GM12878 (cell line): Measurements from ENCODE around the gene P4HA2. TPM values are rescaled to one million over a fixed set of nuclear protein-coding genes. Genes with fewer than 3 reads are reported as not detected.

Experiments used
- ATAC-seq: fragments of 200-7000 bp; cut with Tn5 transposase; 3 replicates; pipeline ENCODE4 v1.9.1; 2020; ENCODE audit warnings: mild to moderate bottlenecking, moderate library complexity
- BruUV-seq: library from RNA; stranded (reverse); fragments of 400-500 nt; replicated peaks from 2 replicates; lab custom pipeline; 2021; lab: Mats Ljungman, UMichigan
- CTCF ChIA-PET: fragments of 300-600 bp; sonication (Branson Sonifier 250); formaldehyde crosslinking; extraction: SDS; loops from one replicate; lab custom pipeline; 2021; ENCODE audit warnings: inconsistent platforms; lab: Yijun Ruan, JAX
- POLR2A ChIA-PET: fragments of 350-600 bp; formaldehyde crosslinking; extraction: SDS; loops from one replicate; lab custom pipeline; 2021; ENCODE audit warnings: inconsistent platforms; lab: Charles Lee
- RAD21 ChIA-PET: fragments of 300-600 bp; sonication (Branson Sonifier 250); formaldehyde crosslinking; loops from one replicate; lab custom pipeline; 2023; ENCODE audit warnings: antibody characterized with exemption; ENCODE audit not compliant: unreplicated experiment; lab: Charles Lee
- SMC1A ChIA-PET: fragments of 300-600 bp; sonication (Branson Sonifier 250); formaldehyde crosslinking; loops from one replicate; lab custom pipeline; 2023; ENCODE audit not compliant: unreplicated experiment, uncharacterized antibody; lab: Charles Lee
- DNase-seq: peaks from one replicate; pipeline ENCODE4 v3.0.0-alpha.2; 2011; ENCODE audit warnings: low read depth, low spot score
- FAIRE-seq: peaks from 3 replicates; lab custom pipeline; 2011; peaks lifted over from hg19 to GRCh38; lab: Jason Lieb, UNC
- H2AFZ ChIP-seq: 2 replicates; pipeline ENCODE4 v1.6.0; 2011; ENCODE audit warnings: low read depth, low read length, control low read depth; ENCODE audit not compliant: control insufficient read depth
- H3K27ac ChIP-seq: 2 replicates; pipeline ENCODE4 v1.5.1; 2011; ENCODE audit warnings: control low read depth; ENCODE audit not compliant: control insufficient read depth, insufficient read depth
- H3K27me3 ChIP-seq, 2 experiments: replicated peaks in 1 of 2; 2 replicates each; pipeline versions ENCODE4 v1.6.0 to v1.6.1; 2011; ENCODE audit warnings: low read length in 1 of 2; ENCODE audit not compliant: control insufficient read depth in 2 of 2, insufficient read depth in 2 of 2
- H3K36me3 ChIP-seq, 2 experiments: 2 replicates each; pipeline ENCODE4 v1.5.1; 2011; ENCODE audit warnings: low read length in 1 of 2; ENCODE audit not compliant: control insufficient read depth in 2 of 2, insufficient read depth in 2 of 2
- H3K4me1 ChIP-seq: 2 replicates; pipeline ENCODE4 v1.6.1; 2011; ENCODE audit warnings: mild to moderate bottlenecking, low read length, moderate library complexity, mixed read lengths; ENCODE audit not compliant: control insufficient read depth, insufficient read depth
- H3K4me2 ChIP-seq: 2 replicates; pipeline ENCODE4 v1.6.0; 2011; ENCODE audit warnings: control low read depth; ENCODE audit not compliant: control insufficient read depth, insufficient read depth
- H3K4me3 ChIP-seq: fragments of 200-600 bp; sonication (generic); 2 replicates; pipeline ENCODE4 v1.5.1; 2016
- H3K79me2 ChIP-seq: 2 replicates; pipeline ENCODE4 v1.6.0; 2011; ENCODE audit warnings: low read length; ENCODE audit not compliant: control insufficient read depth, insufficient read depth
- H3K9ac ChIP-seq: 2 replicates; pipeline ENCODE4 v1.8.0; 2011; ENCODE audit warnings: low read length, control low read depth, mixed read lengths; ENCODE audit not compliant: control insufficient read depth, insufficient read depth
- H3K9me3 ChIP-seq: replicated peaks from 3 replicates; pipeline ENCODE4 v1.5.1; 2011; ENCODE audit warnings: mild to moderate bottlenecking, low read length; ENCODE audit not compliant: control insufficient read depth, insufficient read depth
- H4K20me1 ChIP-seq: 2 replicates; pipeline ENCODE4 v1.6.0; 2011; ENCODE audit not compliant: control insufficient read depth, insufficient read depth
- ASH2L ChIP-seq: fragments of 300-600, 200-600 bp; sonication (generic); IDR thresholded peaks from 2 replicates; pipeline ENCODE4 v1.6.1; 2017; ENCODE audit warnings: low read depth, mild to moderate bottlenecking, borderline replicate concordance
- BACH1 ChIP-seq: fragments of 450-650 bp; IDR thresholded peaks from 2 replicates; pipeline ENCODE4 v1.6.1; 2017; ENCODE audit warnings: mild to moderate bottlenecking, borderline replicate concordance
- BMI1 ChIP-seq: fragments of 450-650 bp; IDR thresholded peaks from 2 replicates; pipeline ENCODE4 v1.6.1; 2016; ENCODE audit warnings: mild to moderate bottlenecking, moderate library complexity, borderline replicate concordance
- CBX3 ChIP-seq: fragments of 200-600 bp; sonication (generic); IDR thresholded peaks from 2 replicates; pipeline ENCODE4 v1.6.1; 2016; ENCODE audit warnings: low read depth, borderline replicate concordance
- CHD4 ChIP-seq: fragments of 200-600 bp; sonication (generic); IDR thresholded peaks from 2 replicates; pipeline ENCODE4 v1.6.1; 2016; ENCODE audit warnings: mild to moderate bottlenecking
- IKZF2 ChIP-seq, 2 experiments: fragments of 450-650 bp; IDR thresholded peaks; 2 replicates each; pipeline ENCODE4 v1.6.1; 2017; ENCODE audit warnings: mild to moderate bottlenecking in 2 of 2, moderate library complexity in 2 of 2
- MEF2A ChIP-seq: IDR thresholded peaks from 2 replicates; pipeline ENCODE4 v1.6.1; 2011; ENCODE audit warnings: low read depth, mild to moderate bottlenecking, low read length, moderate library complexity; ENCODE audit not compliant: insufficient read depth
- MXI1 ChIP-seq: fragments of 150-350 bp; IDR thresholded peaks from 2 replicates; pipeline ENCODE4 v1.6.1; 2011; ENCODE audit warnings: low read depth, mild to moderate bottlenecking, inconsistent platforms, low read length, improper control_type of control experiment
- NR2F1 ChIP-seq: fragments of 450-650 bp; conservative IDR thresholded peaks from 2 replicates; pipeline ENCODE4 v1.6.1; 2017; ENCODE audit warnings: mild to moderate bottlenecking
- RB1 ChIP-seq: fragments of 450-650 bp; formaldehyde crosslinking; IDR thresholded peaks from 2 replicates; pipeline ENCODE4 v1.6.1; 2017; ENCODE audit warnings: mild to moderate bottlenecking, borderline replicate concordance
- RFX5 ChIP-seq: IDR thresholded peaks from 2 replicates; pipeline ENCODE4 v1.6.1; 2011; ENCODE audit warnings: low read depth, low read length, improper control_type of control experiment
- SIX5 ChIP-seq: IDR thresholded peaks from 2 replicates; pipeline ENCODE4 v1.6.1; 2011; ENCODE audit warnings: mild to moderate bottlenecking, low read depth, low read length, moderate library complexity; ENCODE audit not compliant: severe bottlenecking
- SKIL ChIP-seq: fragments of 450-650 bp; IDR thresholded peaks from 2 replicates; pipeline ENCODE4 v1.6.1; 2017; ENCODE audit warnings: mild to moderate bottlenecking, low read depth, inconsistent platforms; ENCODE audit not compliant: poor library complexity, severe bottlenecking
- SMAD5 ChIP-seq: IDR thresholded peaks from 2 replicates; pipeline ENCODE4 v1.6.1; 2016; ENCODE audit warnings: antibody characterized with exemption, low read depth
- SMC3 ChIP-seq: IDR thresholded peaks from 2 replicates; pipeline ENCODE4 v1.6.1; 2011; ENCODE audit warnings: low read length, improper control_type of control experiment, borderline replicate concordance
- WRNIP1 ChIP-seq: IDR thresholded peaks from 2 replicates; pipeline ENCODE4 v1.6.1; 2011; ENCODE audit warnings: low read depth, low read length, improper control_type of control experiment, borderline replicate concordance
- YY1 ChIP-seq: IDR thresholded peaks from 2 replicates; pipeline ENCODE4 v1.6.1; 2011; ENCODE audit warnings: low read depth, mild to moderate bottlenecking, low read length
- ZZZ3 ChIP-seq: IDR thresholded peaks from 2 replicates; pipeline ENCODE4 v1.6.1; 2011; ENCODE audit warnings: low read depth; ENCODE audit not compliant: control insufficient read depth, insufficient read length
- WGBS: methylation state at CpG from one replicate; pipeline ENCODE4 v1.1.6; 2016; ENCODE audit warnings: low lambda C conversion rate; ENCODE audit not compliant: insufficient replicate concordance, insufficient coverage; ENCODE audit errors: missing lambda C conversion rate; 5-methylcytosine and 5-hydroxymethylcytosine counted together
- in situ Hi-C: fragments of 300-500 bp; cut with MboI; formaldehyde crosslinking; loops from 9 replicates; pipeline ENCODE4 v1.14.3; 2018; ENCODE audit warnings: mixed read lengths
- intact Hi-C: fragments of 100-400 bp; cut with micrococcal nuclease; formaldehyde crosslinking; loops from one replicate; pipeline ENCODE4 v1.14.2; 2022; ENCODE audit not compliant: unreplicated experiment
- polyA plus RNA-seq, 11 experiments: library from polyadenylated mRNA; depleted of rRNA in 4 of 11; unstranded in 6 of 11; stranded (reverse) in 5 of 11; fragments of >200 nt; fragmentation: Nextera tagmentation in 4 of 11; fragmentation: Illumina TruSeq in 1 of 11; extraction: Ambion mirVana in 4 of 11; extraction: Trizol in 1 of 11; gene quantifications; 1 replicate in 1 of 11; 2 replicates in 10 of 11; pipeline versions ENCODE4 v1.2.1 to v1.2.3, GENCODE V29; 2011 to 2016; ENCODE audit warnings: inconsistent platforms in 2 of 11, missing spikeins in 2 of 11, low read depth in 1 of 11
- total RNA-seq, 4 experiments: library from RNA; depleted of rRNA in 3 of 4; stranded (reverse); fragments of >200 nt in 3 of 4; fragmentation: Illumina TruSeq in 1 of 4; extraction: Trizol in 1 of 4; gene quantifications; 2 replicates each; pipeline versions ENCODE4 v1.2.1 to v1.2.3, GENCODE V29; 2013 to 2021

P4HA2 gene
- total and polyA plus RNA-seq, 10 of the 15 experiments (the other 5 are each of a cell fraction or from before 2014, with no cell fraction given), result 4.7 to 10.9 (median 7.5) TPM

GRCh38 chr5:132209901-132210545 is 17.6 kb downstream of the P4HA2 start:
- in situ Hi-C loops, result no loop called here
- no peak overlapping the region for H3K4me3 ChIP-seq
- H3K9ac ChIP-seq, result no peak overlapping the region
- ATAC-seq (no peak), DNase-seq (no peak), FAIRE-seq (no peak)
- CTCF ChIA-PET, result interaction anchor here (0.9 to 2.7 kb wide), 3 partner anchors 8 to 20 kb away, joined by 3 to 8 read pairs (median 3); no protein-coding TSS in a partner anchor
- no peak overlapping the region for H2AFZ ChIP-seq
- no peaks in the 10 kb centered on the region for H3K9me3 ChIP-seq
- WGBS, result 81% methylated on average over 11 of the region's 11 CpGs
- no peak for TF ChIP-seq RFX5
- TF ChIP-seq SMC3, result no peak
- no peak for TF ChIP-seq IKZF2 (IDR thresholded peaks at IDR 0.05)
- no peak for TF ChIP-seq CBX3
- no peak for TF ChIP-seq MXI1
- no peak for TF ChIP-seq SKIL
- TF ChIP-seq ASH2L, result no peak
- TF ChIP-seq SMAD5, result no peak
- no peak for TF ChIP-seq SIX5
- TF ChIP-seq RB1, result no peak
- TF ChIP-seq BMI1, result no peak
- TF ChIP-seq ZZZ3, result no peak
- TF ChIP-seq WRNIP1, result no peak
- no peak for TF ChIP-seq BACH1
- TF ChIP-seq YY1, result no peak
- no peak for TF ChIP-seq NR2F1
- no peak for TF ChIP-seq CHD4
- no peak for TF ChIP-seq MEF2A
- BruUV-seq, result no TSS peak
- H3K36me3 ChIP-seq, result no peaks in the 10 kb centered on the region
- H3K27ac ChIP-seq, result no peak overlapping the region
- intact Hi-C loops, result no loop called here
- SMC1A ChIA-PET, result interaction anchor here (1.5 to 2.5 kb wide), 3 partner anchors 14 to 28 kb away, joined by 5 to 8 read pairs (median 5); no protein-coding TSS in a partner anchor
- no peaks in the 10 kb centered on the region for H4K20me1 ChIP-seq
- H3K79me2 ChIP-seq, result no peaks in the 10 kb centered on the region
- H3K4me1 ChIP-seq, result peaks cover 4% of the 10 kb centered on the region; the same call in 1 of the 2 replicates
- H3K27me3 ChIP-seq, result no peaks in the 10 kb centered on the region; a peak in 1 of 4 replicates
- POLR2A ChIA-PET, result interaction anchor here (0.9 to 1.2 kb wide), 2 partner anchors 17 to 389 kb away, joined by 3 to 9 read pairs; no protein-coding TSS in a partner anchor
- RAD21 ChIA-PET, result no interaction called here
- no peak overlapping the region for H3K4me2 ChIP-seq
